Stimulated activated CD8-positive, alpha-beta memory T cell treated with anti-CD3 and anti-CD28 coated beads, Interleukin-15, amount 100 ng/mL, for 24 hours (primary cell): Measurements from ENCODE around the gene PNPLA7.
A peak's percentile ranks its signal among the peaks of the same experiment; 100 is the strongest.

Experiments used
- DNase-seq: peaks from one replicate; pipeline ENCODE4 v3.0.0-alpha.2; 2020; ENCODE audit warnings: low read depth

The PNPLA7 gene

GRCh38 chr9:137449931-137450538 is 100.2 kb downstream of the PNPLA7 start:
- no peak for DNase-seq

GRCh38 chr9:137449081-137449844 is 100.9 kb downstream of the PNPLA7 start:
- DNase-seq, result no peak

GRCh38 chr9:137448602-137448962 is 101.6 kb downstream of the PNPLA7 start:
- DNase-seq, result no peak

- no peak for DNase-seq
These were observed 102.2 kb downstream of the PNPLA7 start for GRCh38 chr9:137447722-137448601.

GRCh38 chr9:137446851-137447471 is 103.2 kb downstream of the PNPLA7 start:
- DNase-seq, result no peak

- no peak for DNase-seq
These were observed 104.2 kb downstream of the PNPLA7 start for GRCh38 chr9:137445930-137446431.

- peak; percentile 64 for DNase-seq
These were observed 104.9 kb downstream of the PNPLA7 start for GRCh38 chr9:137445275-137445807.

GRCh38 chr9:137444106-137444790 is 106.0 kb downstream of the PNPLA7 start:
- DNase-seq, result no peak

GRCh38 chr9:137441935-137442321 is 108.3 kb downstream of the PNPLA7 start:
- no peak for DNase-seq

GRCh38 chr9:137441289-137441934 is 108.8 kb downstream of the PNPLA7 start, which contains the start of gene ENTPD8:
Gene ENTPD8, minus strand, starts transcription at chr9:137441357. Its CDS starts 3,072 bp downstream, at chr9:137438285.
- DNase-seq, result no peak

GRCh38 chr9:137439158-137439714 is 111.0 kb downstream of the PNPLA7 start:
- DNase-seq, result no peak

- DNase-seq, result no peak
These were observed 111.5 kb downstream of the PNPLA7 start for GRCh38 chr9:137438591-137439157.

GRCh38 chr9:137437691-137438590 is 112.3 kb downstream of the PNPLA7 start:
- no peak for DNase-seq

- no peak for DNase-seq
These were observed 113.2 kb downstream of the PNPLA7 start for GRCh38 chr9:137436761-137437600.

- no peak for DNase-seq
These were observed 114.0 kb downstream of the PNPLA7 start for GRCh38 chr9:137435980-137436760.

GRCh38 chr9:137435381-137435891 is 114.8 kb downstream of the PNPLA7 start:
- no peak for DNase-seq
